ENCODE results near the gene CPT1B. TPM values are rescaled to one million over a fixed set of nuclear protein-coding genes. Genes with fewer than 3 reads are reported as not detected.

The CPT1B gene
- total and polyA plus RNA-seq, 10 of the 15 experiments (the other 5 are each of a cell fraction or from before 2014, with no cell fraction given) = 3.5 to 54.0 (median 21.7) TPM

GRCh38 chr22:50530877-50531545 lies 47.2 kb downstream of the CPT1B start (continued):
- TF ChIP-seq ATF2 (IDR thresholded peaks at IDR 0.05; ENCODE audit: low read length) (no peak), IRF3 (IDR thresholded peaks at IDR 0.05) (no peak), IRF4 (IDR thresholded peaks at IDR 0.05; ENCODE audit: low read depth, low read length) (no peak), FOS (IDR thresholded peaks at IDR 0.05; ENCODE audit: borderline replicate concordance, extremely low read depth, insufficient read length) (no peak), SREBF1 (IDR thresholded peaks at IDR 0.05; ENCODE audit: low read length) (no peak), POU2F2 (IDR thresholded peaks at IDR 0.05; ENCODE audit: borderline replicate concordance, low read depth, low read length) (peak; percentile 82; the same call in 2 of the 3 replicates), NBN (IDR thresholded peaks at IDR 0.05) (peak; percentile 62), ZBTB4 (CRISPR knock-in tag; IDR thresholded peaks at IDR 0.05) (no peak), IKZF2 (IDR thresholded peaks at IDR 0.05) (peak; percentile 55 to 65; a peak in 3 of 4 replicates), NFYA (IDR thresholded peaks at IDR 0.05; ENCODE audit: borderline replicate concordance, low read depth, low read length) (no peak), FOXK2 (IDR thresholded peaks at IDR 0.05) (no peak), CEBPZ (IDR thresholded peaks at IDR 0.05; ENCODE audit: low read depth, low read length) (no peak), PBX3 (IDR thresholded peaks at IDR 0.05; ENCODE audit: insufficient replicate concordance, low read depth, low read length) (peak; percentile 12), CBX3 (IDR thresholded peaks at IDR 0.05; ENCODE audit: borderline replicate concordance, low read depth) (no peak), GATAD2B (conservative IDR thresholded peaks at IDR 0.05; ENCODE audit: low read depth) (peak; percentile 73), MAX (IDR thresholded peaks at IDR 0.05; ENCODE audit: low read depth, low read length) (no peak), CHD2 (IDR thresholded peaks at IDR 0.05; ENCODE audit: borderline replicate concordance, low read depth, low read length) (peak; percentile 75; the same call in 1 of the 2 replicates), HCFC1 (IDR thresholded peaks at IDR 0.05; ENCODE audit: low read length) (no peak), BCL11A (IDR thresholded peaks at IDR 0.05; ENCODE audit: low read depth, low read length) (no peak), PAX8 (IDR thresholded peaks at IDR 0.05) (no peak), POLR2AphosphoS2 (IDR thresholded peaks at IDR 0.05; ENCODE audit: low read depth, low read length) (no peak; the same call in 1 of the 2 replicates)
